ENCODE results near the gene ATOX1. TPM values are rescaled to one million over a fixed set of nuclear protein-coding genes. Genes with fewer than 3 reads are reported as not detected.

The ATOX1 gene
- total and polyA plus RNA-seq, 10 of the 15 experiments (the other 5 are each of a cell fraction or from before 2014, with no cell fraction given), result 130 to 642 (median 245) TPM

- TF ChIP-seq, protein P1, sequence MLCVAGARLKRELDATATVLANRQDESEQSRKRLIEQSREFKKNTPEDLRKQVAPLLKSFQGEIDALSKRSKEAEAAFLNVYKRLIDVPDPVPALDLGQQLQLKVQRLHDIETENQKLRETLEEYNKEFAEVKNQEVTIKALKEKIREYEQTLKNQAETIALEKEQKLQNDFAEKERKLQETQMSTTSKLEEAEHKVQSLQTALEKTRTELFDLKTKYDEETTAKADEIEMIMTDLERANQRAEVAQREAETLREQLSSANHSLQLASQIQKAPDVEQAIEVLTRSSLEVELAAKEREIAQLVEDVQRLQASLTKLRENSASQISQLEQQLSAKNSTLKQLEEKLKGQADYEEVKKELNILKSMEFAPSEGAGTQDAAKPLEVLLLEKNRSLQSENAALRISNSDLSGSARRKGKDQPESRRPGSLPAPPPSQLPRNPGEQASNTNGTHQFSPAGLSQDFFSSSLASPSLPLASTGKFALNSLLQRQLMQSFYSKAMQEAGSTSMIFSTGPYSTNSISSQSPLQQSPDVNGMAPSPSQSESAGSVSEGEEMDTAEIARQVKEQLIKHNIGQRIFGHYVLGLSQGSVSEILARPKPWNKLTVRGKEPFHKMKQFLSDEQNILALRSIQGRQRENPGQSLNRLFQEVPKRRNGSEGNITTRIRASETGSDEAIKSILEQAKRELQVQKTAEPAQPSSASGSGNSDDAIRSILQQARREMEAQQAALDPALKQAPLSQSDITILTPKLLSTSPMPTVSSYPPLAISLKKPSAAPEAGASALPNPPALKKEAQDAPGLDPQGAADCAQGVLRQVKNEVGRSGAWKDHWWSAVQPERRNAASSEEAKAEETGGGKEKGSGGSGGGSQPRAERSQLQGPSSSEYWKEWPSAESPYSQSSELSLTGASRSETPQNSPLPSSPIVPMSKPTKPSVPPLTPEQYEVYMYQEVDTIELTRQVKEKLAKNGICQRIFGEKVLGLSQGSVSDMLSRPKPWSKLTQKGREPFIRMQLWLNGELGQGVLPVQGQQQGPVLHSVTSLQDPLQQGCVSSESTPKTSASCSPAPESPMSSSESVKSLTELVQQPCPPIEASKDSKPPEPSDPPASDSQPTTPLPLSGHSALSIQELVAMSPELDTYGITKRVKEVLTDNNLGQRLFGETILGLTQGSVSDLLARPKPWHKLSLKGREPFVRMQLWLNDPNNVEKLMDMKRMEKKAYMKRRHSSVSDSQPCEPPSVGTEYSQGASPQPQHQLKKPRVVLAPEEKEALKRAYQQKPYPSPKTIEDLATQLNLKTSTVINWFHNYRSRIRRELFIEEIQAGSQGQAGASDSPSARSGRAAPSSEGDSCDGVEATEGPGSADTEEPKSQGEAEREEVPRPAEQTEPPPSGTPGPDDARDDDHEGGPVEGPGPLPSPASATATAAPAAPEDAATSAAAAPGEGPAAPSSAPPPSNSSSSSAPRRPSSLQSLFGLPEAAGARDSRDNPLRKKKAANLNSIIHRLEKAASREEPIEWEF (IDR thresholded peaks at IDR 0.05; ENCODE audit: insufficient replicate concordance, low read depth, low read length), result no peak
- TF ChIP-seq RBBP5 (conservative IDR thresholded peaks at IDR 0.05) (no peak), SIN3A (IDR thresholded peaks at IDR 0.05; ENCODE audit: low read depth, low read length) (no peak; the same call in 1 of the 2 replicates), NRF1 (conservative IDR thresholded peaks at IDR 0.05; ENCODE audit: low read depth, low read length) (no peak), NFYB (IDR thresholded peaks at IDR 0.05; ENCODE audit: insufficient read depth, low read depth, low read length) (no peak), TAF1 (IDR thresholded peaks at IDR 0.05; ENCODE audit: borderline replicate concordance, low read depth, low read length) (no peak), EZH2 (IDR thresholded peaks at IDR 0.05; ENCODE audit: borderline replicate concordance, control insufficient read depth, low read depth, low read length) (no peak), RUNX3 (IDR thresholded peaks at IDR 0.05; ENCODE audit: low read length) (no peak; the same call in 1 of the 2 replicates), LARP7 (IDR thresholded peaks at IDR 0.05) (peak; percentile 88; the same call in 1 of the 2 replicates), NBN (IDR thresholded peaks at IDR 0.05) (peak; percentile 35; the same call in 1 of the 2 replicates), MEF2B (IDR thresholded peaks at IDR 0.05; ENCODE audit: partially characterized antibody, poor library complexity, severe bottlenecking) (peak; percentile 37), RB1 (IDR thresholded peaks at IDR 0.05; ENCODE audit: borderline replicate concordance) (0 out of 2 replicates have a peak, but pooled peaks have one; percentile 20), DPF2 (IDR thresholded peaks at IDR 0.05) (no peak)
- TF ChIP-seq, protein P2, sequence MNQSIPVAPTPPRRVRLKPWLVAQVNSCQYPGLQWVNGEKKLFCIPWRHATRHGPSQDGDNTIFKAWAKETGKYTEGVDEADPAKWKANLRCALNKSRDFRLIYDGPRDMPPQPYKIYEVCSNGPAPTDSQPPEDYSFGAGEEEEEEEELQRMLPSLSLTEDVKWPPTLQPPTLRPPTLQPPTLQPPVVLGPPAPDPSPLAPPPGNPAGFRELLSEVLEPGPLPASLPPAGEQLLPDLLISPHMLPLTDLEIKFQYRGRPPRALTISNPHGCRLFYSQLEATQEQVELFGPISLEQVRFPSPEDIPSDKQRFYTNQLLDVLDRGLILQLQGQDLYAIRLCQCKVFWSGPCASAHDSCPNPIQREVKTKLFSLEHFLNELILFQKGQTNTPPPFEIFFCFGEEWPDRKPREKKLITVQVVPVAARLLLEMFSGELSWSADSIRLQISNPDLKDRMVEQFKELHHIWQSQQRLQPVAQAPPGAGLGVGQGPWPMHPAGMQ (IDR thresholded peaks at IDR 0.05; ENCODE audit: borderline replicate concordance), result 0 out of 2 replicates have a peak, but pooled peaks have one; percentile 27
- TF ChIP-seq, protein P3, sequence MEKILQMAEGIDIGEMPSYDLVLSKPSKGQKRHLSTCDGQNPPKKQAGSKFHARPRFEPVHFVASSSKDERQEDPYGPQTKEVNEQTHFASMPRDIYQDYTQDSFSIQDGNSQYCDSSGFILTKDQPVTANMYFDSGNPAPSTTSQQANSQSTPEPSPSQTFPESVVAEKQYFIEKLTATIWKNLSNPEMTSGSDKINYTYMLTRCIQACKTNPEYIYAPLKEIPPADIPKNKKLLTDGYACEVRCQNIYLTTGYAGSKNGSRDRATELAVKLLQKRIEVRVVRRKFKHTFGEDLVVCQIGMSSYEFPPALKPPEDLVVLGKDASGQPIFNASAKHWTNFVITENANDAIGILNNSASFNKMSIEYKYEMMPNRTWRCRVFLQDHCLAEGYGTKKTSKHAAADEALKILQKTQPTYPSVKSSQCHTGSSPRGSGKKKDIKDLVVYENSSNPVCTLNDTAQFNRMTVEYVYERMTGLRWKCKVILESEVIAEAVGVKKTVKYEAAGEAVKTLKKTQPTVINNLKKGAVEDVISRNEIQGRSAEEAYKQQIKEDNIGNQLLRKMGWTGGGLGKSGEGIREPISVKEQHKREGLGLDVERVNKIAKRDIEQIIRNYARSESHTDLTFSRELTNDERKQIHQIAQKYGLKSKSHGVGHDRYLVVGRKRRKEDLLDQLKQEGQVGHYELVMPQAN (conservative IDR thresholded peaks at IDR 0.05), result peak; percentile 60
- TF ChIP-seq, protein P4, sequence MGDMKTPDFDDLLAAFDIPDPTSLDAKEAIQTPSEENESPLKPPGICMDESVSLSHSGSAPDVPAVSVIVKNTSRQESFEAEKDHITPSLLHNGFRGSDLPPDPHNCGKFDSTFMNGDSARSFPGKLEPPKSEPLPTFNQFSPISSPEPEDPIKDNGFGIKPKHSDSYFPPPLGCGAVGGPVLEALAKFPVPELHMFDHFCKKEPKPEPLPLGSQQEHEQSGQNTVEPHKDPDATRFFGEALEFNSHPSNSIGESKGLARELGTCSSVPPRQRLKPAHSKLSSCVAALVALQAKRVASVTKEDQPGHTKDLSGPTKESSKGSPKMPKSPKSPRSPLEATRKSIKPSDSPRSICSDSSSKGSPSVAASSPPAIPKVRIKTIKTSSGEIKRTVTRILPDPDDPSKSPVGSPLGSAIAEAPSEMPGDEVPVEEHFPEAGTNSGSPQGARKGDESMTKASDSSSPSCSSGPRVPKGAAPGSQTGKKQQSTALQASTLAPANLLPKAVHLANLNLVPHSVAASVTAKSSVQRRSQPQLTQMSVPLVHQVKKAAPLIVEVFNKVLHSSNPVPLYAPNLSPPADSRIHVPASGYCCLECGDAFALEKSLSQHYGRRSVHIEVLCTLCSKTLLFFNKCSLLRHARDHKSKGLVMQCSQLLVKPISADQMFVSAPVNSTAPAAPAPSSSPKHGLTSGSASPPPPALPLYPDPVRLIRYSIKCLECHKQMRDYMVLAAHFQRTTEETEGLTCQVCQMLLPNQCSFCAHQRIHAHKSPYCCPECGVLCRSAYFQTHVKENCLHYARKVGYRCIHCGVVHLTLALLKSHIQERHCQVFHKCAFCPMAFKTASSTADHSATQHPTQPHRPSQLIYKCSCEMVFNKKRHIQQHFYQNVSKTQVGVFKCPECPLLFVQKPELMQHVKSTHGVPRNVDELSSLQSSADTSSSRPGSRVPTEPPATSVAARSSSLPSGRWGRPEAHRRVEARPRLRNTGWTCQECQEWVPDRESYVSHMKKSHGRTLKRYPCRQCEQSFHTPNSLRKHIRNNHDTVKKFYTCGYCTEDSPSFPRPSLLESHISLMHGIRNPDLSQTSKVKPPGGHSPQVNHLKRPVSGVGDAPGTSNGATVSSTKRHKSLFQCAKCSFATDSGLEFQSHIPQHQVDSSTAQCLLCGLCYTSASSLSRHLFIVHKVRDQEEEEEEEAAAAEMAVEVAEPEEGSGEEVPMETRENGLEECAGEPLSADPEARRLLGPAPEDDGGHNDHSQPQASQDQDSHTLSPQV (IDR thresholded peaks at IDR 0.05), result no peak
These were observed 13.8 kb upstream of the ATOX1 start (continued) for GRCh38 chr5:151772029-151772845.
